SKM-1 (cell line): ENCODE data around the gene SMOC2.
"Not testable (repeated sequence)": the region's sequence is repeated elsewhere in the genome, so short reads cannot be mapped to it uniquely, and the experiment has no call there.

Experiments
- DNase-seq: peaks from one replicate; lab custom pipeline; 2025; ENCODE audit not compliant: unreplicated experiment; lab: John Stamatoyannopoulos, UW

The SMOC2 gene

DNA sequence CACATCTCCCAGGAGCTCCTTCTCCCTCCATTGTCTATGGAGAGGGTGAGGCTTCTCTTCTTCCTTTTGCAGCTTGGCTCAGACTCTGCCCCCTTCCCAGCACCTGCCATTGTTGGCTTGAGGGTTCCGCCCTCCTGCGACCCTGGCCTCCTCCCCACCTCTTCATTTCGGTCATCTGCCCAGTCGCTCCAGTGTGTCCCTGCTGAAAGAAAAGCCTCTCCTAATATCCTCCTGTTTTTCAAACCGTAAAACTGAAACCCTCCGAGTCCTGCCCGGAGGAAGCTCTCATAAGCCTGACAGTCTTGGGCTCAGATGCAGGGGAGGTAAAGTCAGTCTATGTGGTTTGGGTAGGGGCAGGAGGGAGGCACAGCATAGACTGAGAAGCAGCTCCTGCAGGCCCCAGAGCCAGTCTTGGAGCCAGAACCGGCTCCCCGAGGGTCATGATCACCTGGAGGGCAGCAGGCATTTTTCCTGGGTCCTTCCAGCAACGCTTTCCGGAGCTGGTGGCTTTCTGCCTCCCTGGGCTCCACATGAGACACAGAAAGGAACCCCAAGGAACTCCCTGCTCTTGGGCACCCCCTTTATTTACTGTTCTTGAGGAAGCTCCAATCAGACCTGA, 235.1 kb downstream of the SMOC2 start:
- no peak for DNase-seq

DNA sequence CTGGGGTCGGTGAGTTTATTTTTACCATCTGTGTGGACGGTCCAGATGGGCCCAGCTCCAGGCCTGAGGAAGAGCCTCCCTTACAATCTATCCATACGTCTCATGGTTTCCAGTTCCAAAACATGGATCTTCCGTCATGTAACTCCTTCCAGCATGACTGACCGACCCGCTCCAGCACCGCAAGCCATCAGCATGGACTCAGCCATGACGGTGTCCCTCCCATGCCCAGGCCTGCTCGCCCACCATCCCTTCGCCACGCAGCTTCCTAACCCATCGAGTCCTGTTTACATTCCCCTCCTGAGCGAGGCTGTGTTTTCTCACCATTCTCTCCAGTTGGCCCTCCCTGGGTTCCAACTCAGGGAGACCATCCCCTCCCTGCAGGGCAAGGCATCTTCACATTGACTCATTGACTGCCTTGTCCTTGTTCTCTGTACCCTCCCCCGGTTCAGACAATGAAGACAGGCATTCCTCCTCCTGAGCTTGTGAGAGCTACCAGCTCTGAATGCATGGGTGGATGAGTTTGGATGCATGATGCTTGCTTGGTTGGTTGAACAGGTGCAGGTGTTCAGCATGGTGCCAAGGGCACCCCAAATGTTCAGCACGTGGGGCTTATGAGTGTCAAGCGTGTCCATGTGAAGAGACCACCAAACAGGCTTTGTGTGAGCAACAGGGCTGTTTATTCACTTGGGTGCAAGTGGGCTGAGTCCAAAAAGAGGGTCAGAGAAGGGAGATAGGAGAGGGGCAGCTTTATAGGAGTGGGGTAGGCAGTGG, 235.8 kb downstream of the SMOC2 start:
- no peak for DNase-seq

DNA sequence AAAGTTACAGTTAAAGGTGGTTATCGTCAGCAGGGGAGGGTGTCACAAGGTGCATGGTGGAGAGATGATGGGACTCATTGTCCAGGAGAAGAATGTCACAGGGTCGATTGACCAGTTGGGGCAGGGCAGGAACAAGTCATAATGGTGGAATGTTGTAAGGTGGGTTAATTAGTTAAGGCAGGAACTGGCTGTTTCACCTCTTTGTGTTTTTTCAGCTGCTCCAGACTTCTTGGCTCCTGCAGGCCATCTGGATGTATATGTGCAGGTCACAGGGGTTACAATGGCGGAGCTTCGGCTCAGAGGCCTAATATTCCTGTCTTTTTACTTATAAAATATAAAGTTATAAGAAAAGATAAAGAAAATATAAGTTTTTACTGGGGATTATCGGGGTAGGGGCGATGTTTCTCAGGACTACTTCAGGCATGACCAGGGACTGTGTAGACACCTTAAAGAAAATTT, 236.4 kb downstream of the SMOC2 start:
- not testable (repeated sequence) for DNase-seq

DNA sequence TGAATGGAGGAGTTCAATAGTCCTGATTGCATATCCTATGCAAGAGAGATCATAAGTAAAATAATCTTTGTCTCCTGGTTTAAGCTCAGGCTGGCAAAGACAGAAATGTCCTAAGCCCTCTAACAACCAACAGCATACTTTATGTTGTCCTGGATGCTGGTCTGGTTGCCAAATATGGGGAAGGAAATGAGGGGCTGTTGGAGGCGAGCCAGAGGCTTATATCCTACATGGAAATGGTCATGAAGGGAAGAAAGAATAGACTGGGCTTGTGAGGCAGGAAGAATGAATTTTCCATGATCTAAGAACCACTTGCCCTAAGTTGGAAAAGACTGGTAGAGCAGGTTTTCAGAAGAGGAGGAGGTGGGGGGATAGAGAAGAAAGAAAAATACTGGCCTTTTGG, 237.1 kb downstream of the SMOC2 start:
- no peak for DNase-seq

DNA sequence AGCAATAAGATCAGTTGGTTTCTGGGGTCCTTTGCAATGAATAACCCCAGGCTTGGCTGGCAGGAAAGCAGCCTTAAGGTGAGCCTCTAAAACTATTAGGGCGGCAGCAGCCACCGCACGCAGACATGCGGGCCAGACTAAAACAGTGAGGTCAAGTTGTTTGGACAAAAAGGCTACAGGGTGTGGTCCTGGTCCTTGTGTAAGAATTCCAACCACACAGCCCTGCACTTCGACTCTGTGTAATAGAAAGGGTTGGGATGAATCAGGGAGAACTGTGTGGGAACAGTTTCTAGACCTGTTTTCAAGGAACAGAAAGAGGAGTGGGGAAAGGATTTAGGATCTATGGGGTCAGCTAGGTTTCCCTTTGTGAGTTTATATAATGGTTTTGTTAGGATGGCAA, 237.6 kb downstream of the SMOC2 start:
- no peak for DNase-seq

DNA sequence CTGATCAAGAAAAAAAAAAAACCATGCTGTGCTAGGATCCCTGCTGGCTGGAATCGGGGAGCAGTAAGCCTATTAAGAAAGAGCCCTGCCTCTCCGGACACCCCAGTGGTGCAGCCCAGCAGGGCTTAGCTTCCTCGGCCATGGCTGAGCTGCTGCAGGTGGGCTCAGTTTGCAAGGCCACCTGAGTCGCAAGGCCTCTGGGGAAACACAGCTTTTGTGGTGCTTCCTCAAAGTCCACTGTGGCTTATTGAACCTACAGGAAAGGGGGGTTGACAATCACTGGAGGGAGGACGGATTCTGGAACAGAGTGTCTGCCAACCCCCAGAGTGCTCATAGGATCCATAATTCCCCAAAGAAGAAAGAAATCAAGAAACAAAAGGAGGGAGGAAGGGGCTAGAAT, 240.8 kb downstream of the SMOC2 start:
- no peak for DNase-seq

DNA sequence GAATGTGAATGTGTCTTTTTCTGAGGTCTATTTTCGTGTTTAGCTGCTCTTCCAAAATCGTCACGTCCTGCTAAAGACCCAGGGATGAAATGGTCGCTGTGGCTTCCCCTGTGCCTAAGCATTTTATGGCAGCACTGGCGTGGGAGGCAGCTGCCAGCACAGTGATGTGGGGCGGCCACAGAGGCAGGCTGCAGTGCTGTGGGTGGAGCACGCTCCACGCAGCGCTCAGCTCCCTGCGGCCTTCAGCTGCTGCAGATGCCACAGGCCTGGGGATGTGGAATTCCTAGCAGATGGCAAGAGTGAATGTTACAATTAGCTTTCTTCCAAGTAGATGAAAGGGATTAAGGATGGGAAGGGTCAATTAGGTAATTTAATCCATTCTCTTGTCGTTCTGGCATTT, 242.6 kb downstream of the SMOC2 start:
- DNase-seq, result no peak

DNA sequence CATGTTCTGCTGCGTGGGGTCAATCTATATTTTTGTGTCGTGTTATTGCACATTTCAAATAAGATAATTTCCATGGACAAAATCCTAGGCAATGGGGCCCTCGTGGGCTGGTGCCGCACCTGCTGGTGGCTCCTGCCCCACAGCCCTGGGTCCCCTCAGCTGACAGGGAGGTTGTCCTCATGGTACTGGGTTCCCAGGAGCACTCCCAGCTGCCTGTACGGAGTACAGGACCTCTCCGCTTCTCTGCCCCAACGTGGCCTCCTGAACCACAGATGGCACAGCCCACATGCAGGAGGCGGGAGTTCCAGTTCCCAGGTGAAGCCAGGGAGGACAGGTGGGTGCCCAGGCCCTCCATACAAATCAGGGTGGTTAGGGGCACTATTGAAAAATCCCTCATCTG, 243.5 kb downstream of the SMOC2 start:
- DNase-seq, result no peak

DNA sequence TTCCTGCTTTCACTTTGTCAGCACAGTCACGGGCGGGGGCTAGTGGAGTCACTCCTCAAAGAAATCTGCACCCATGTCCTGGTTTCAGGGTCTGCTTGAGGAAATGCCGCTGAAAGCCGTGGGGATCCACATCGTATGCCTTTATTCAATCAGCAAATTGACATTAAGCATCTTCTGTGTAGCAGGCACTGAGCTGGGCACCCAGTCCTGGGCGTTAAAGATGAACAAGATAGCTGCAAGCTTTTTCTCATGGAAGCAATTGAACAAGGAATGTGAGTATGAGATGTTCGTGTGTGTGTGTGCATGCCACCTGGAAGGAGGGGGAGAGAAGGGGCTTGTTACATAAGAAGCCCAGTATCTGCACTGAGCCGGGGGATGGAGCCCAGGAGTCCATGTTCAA, 243.9 kb downstream of the SMOC2 start:
- DNase-seq, result no peak

DNA sequence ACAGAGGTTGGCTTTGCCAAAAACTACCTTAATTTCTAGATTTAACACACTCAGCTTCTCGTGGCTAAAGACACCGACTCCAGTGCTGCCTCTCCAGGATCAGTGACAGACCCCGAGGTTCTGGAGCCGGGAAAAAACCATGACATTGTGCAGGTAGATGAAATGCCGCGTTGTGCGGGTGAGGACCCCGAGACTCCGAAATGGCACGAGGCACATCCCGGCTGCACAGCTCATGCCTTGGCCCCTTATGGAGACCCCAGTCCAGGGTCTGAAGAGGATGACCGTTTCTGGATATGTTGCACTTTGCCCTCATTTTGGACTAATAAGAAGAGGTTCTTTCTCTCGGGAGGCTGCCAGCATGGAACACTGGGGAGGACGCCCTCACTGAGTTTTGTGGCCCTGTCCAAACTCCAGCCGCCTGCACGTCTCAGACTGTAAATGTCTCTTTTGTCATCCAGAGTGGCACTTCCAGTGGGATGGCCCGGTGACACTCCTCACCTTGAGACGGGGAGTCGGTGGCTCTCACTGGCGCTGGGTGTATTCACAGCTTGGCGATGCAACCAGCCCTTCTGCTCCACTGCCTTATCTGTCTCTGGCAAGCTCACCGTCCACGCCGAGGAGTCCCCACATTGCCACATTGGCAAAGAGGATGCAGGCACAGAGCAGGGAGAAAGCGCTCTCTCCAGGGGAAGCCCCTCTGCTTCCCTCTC, 245.2 kb downstream of the SMOC2 start:
- no peak for DNase-seq

DNA sequence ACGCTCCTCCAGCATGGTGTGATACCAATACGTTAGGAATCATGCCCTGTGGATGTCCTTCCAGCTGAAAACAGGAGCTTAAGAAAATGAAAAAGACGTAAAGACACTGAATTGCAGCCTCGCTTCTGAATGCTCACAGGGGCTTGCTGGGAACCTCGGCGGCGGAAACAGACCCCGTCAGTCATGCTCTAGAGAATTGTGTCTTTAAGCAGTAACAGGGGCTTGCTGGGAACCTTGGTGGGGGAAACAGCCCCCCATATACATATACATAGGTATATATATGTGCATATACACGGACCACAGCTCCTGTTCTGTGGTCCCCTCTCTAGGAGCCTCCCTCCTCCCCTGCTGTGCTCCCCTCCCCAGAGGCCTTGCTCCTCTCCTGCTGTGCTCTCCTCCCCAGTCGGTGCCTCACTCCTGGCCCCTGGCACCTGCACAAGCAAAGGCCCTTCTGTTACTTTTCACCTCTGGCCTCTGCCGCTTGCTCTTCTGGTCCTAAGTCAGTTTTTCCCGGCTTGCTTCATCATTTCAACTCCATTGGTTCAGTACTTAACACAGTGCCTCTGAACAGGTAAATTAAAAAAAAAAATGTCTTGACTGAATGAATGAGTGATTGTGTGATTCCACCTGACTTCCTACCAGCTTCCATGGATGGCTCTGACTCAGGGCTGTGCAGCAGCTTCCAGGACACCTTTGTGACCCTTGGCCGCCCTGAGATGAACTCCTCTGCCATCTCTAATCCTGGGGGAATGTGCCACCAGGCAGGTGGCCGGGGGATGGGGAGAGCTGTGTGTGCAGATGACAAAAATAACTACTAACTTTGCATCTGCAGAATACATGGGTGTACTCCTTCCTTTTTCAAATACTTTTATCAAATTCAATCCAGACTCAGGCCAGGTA, 246.1 kb downstream of the SMOC2 start:
- no peak for DNase-seq

DNA sequence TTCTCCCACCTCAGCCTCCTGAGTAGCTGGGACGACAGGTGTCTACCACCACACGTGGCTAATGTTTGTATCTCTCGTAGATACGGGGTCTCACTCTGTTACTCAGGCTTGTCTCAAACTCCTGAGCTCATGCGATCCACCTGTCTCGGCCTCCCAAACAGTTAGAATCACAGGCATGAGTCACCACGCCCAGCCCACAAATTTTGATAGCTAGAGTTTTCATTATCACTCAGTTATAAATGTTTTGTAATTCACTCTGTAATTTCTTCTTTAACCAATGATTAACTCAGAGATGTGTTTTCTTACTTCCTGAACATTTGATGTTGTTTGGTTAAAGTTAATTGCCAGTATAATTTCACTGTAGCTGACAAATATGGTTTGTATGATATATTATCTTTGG, 249.3 kb downstream of the SMOC2 start:
- no peak for DNase-seq

DNA sequence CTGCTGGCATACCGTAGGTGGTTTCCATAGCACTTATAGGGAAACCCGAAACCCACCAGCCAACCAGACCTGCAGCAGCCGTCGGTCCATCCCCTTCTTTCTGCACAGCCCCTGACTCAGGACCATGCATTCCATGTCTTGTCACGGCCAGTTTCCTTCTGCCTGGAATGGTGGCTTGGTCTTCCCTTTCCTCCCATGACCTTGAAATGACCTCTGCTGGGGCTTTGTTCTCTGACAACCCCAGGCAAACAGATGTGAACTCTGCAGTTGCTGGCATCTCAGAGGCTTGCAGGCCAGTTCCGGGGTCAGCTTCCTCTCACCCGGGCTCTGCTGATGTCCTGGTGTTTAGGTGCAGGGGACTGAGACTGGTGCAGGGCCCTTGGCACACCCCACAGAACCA, 250.8 kb downstream of the SMOC2 start:
- DNase-seq, result no peak

DNA sequence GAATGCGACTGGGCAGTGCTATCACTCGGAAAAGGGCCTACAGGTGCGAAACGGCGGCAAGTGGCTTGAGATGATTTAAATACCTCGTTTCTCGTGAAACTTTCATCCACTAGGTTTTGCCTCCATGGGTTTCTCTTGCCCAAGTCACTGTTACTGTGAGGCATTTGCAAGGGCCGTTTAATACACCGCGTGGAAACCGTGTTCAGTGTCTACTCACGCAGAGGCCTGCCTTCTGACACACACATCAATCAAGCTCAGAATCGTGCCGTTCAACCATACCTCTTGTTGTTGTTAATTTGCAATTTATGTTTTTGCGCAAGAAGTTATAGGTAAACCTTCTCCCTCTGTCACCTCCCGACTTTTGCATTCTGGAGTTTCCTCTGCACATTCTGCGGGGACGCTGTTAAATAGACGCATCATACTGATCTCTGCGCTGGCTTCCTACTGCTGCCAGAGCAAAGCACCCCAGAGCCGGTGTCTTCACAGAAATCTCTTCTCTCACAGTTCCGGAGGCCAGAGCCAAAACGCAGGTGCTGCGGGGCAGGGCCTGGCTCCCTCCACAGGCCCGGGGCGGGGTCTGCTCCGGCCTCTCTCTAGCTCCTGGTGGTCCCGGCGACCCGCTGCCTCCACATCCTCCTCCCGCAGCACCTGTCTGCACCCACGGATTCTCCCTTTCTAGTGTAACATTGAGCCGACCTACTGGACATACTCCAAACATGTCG, 251.4 kb downstream of the SMOC2 start:
- DNase-seq, result no peak

DNA sequence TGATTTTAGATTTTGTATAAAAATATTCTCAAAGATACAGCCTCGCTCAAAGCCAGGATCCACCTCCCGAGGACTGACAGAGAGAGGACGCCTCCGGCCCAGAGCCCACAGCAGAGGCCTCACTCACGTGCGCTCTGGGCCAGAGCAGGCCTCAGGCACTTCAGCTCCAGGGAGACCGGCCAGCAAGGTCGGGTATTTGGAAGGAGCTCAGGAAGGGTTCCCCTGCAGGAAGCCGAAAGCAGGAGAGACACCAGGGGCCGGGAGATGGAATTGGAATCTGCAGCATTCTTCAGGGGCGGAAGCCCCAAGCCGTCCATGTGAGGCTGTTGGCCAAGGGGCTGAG, 251.9 kb downstream of the SMOC2 start:
- DNase-seq, result not testable (repeated sequence)

DNA sequence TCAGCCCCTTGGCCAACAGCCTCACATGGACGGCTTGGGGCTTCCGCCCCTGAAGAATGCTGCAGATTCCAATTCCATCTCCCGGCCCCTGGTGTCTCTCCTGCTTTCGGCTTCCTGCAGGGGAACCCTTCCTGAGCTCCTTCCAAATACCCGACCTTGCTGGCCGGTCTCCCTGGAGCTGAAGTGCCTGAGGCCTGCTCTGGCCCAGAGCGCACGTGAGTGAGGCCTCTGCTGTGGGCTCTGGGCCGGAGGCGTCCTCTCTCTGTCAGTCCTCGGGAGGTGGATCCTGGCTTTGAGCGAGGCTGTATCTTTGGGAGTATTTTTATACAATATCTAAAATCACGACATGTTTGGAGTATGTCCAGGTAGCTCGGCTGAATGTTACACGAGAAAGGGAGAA, 253.8 kb downstream of the SMOC2 start:
- not testable (repeated sequence) for DNase-seq

DNA sequence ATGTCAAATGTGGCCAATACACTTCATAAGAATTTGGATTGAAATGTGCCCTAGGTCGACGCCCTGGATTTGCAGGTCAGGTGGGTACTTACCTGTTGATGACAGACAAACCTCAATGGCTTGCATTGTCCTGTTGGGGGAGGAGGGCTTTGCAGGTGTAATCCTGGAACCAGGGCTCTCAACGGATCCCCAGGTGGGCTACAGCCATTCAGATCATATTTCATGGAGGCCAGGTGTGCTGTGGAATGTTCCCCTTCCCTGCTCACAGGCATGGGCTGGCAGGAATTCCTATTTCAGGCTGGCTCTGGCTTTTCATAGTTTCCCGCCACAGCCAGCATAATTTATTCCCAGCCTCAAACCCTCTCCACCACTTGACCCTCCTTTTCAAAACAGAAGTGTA, 254.7 kb downstream of the SMOC2 start:
- no peak for DNase-seq

DNA sequence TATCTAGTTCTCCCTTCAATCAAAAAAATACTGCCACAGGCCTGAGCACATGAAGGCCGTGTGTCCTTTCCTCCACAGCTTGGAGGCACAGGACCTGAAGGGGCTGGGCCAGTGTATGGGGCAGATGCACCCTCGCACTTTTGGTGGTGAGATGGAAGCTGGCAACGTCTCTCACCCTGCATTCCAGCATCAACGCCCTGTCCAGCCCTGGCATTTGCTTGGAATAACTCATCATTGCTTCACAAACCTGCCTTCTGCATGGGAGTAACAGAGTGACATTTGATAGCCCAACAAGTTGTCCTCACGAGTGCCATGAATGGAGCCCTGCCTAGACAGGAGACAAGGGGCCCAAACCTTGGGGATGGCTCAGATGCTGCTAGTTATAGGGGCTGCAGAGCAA, 257.9 kb downstream of the SMOC2 start:
- no peak for DNase-seq

DNA sequence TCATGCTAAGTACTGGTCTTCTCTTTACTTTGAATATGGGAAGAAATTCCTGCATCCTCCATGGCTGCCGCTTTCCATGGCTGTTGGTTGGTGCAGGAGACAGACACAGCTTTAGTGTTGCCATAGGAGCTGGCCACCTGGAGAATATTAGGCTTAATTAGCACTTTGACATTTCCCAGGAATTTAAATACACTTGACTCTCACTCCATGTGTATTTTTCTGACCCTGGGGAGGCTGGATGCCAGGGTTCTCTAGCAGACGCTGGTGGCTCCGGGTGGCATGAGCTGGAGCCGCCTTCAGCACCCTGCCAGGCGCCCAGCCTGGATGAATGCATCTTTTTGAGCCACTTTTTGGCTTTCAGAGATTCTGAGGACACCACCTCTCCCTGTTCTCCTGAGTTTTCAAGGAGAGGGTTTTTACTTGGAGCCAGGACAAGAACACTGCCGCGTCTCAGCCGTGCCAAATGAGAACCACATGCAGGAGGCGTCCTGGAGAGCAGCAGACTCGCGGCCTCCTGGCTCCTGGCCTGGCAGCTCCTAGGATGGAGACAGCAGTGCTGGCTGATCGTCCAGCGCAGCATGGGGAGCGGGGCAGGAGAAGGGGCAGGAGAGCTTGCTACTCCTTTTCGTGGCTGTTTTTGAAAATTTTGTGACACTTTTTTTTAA, 258.8 kb downstream of the SMOC2 start:
- DNase-seq, result no peak

DNA sequence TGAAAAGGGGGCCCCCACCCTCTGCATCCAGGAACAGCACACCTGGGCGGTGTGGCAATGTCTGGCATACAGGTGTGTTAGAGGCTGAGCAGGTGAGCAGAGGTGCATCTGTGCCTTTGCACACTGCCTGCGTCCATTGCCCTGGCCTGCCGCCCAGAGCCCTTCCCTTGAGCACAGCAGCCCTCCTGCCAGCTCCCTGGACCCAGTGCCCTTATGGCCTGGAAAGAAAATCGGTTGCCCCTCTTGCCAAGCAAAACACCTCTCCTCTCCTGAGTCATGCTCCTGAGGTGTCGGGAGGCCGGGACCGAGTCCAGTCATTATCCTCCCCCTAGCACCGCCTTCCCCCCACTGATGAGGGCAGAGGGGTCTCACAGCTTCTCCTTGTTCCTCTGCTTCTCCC, 259.9 kb downstream of the SMOC2 start:
- no peak for DNase-seq
